HG02759 (cell line): ENCODE results near the gene NOS1.
"Not testable (repeated sequence)": the region's sequence is repeated elsewhere in the genome, so short reads cannot be mapped to it uniquely, and the experiment has no call there.

Experiments used
- ATAC-seq: cut with Tn5 transposase; IDR thresholded peaks from one replicate; pipeline ENCODE4 v1.9.1; 2021; ENCODE audit warnings: mild to moderate bottlenecking, moderate library complexity; ENCODE audit not compliant: unreplicated experiment

Gene NOS1

DNA sequence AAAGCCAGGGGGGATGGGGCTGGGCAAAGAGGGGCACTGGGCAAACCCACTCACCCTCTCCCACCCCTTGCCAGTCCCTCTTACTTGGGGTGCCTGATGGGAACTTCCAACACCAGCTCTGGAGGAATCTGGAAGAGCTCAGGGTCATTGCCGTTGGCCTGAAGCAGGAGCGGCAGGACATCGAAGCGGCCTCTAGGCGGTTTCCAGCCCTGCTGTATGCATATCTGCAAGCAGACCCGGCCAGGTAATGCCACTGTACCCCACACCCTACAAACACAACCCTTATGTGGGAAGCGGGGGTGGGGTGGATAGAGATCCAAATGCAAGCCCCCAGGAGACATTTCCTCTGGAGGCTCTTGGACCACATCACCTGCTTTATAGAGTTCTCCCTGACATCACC, 83.6 kb downstream of the NOS1 start:
- ATAC-seq = no peak

DNA sequence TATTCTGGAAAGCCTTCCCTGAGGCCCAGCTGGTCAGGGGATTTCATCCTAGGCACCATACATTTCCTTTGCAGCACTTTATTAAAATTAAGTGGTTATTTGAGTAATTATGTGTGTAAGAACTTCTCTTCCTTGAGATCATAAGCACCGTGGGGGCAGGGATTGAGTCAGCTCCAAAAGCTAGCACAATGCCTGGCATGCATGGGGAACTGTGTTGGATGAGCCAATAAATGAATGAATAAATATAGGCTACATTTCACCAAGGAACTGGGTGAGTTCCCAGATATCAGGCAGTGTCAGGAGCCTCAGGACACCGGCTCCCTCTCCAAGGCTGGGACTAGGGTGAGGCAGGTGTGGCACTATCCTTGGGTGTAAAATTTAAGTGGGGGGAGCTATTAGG, 88.3 kb downstream of the NOS1 start:
- ATAC-seq = no peak

DNA sequence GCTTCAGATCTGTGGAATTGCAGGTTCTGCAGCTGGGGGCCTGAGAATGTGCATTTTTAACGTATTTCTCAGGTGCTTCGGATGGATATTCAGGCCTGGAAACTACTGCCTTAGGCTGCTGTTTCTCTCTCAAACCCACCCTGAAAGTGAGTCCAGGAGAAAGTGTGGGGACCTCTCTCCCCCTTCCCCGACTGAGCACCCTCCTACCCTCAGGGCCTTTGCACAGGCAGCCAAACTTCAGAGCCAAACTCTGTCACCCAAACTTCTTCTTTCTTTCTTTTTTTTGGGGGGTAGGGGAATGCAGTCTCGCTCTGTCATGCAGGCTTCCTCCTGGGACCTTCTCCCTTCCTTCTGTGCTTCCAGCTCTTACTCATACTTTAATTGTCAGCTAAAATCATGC, 88.7 kb downstream of the NOS1 start:
- no peak for ATAC-seq

DNA sequence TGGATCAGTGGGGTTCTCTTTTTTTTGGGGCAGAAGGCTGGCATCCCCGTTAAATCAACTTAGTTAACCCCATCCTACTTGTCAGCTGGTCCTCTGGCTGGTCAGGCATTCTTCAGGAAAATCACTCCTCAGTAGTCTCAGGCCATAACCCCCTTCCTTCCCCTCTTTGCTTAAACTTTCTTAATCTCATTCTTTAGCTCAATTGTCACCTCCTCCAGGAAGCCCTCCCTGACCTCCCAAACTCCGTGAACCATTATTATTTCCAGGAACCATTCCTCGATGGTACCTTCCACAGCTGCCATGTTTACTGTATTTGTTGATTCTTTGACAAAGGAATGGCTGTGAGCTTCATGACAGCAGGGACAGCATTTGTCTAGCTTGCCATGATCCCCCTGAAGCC, 98.7 kb downstream of the NOS1 start:
- ATAC-seq = no peak

DNA sequence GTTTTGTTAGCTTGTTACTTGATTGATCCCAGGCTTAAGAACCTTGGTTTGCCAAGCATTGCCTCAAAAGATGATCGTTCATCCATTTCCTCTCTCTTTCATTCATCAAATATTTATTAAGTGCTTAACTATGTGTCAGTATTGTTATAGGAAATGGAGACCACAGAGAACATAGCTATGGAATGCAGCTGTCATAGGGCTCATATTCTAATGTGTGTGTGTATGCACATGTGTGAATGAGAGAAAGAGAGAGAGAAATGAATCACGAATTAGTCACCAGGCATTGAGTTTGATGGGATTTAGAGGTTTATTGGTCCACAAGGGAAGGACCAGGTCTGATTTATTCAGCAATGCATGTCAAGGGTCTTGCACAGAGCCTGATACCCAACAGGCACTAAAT, 100.2 kb downstream of the NOS1 start:
- no peak for ATAC-seq

DNA sequence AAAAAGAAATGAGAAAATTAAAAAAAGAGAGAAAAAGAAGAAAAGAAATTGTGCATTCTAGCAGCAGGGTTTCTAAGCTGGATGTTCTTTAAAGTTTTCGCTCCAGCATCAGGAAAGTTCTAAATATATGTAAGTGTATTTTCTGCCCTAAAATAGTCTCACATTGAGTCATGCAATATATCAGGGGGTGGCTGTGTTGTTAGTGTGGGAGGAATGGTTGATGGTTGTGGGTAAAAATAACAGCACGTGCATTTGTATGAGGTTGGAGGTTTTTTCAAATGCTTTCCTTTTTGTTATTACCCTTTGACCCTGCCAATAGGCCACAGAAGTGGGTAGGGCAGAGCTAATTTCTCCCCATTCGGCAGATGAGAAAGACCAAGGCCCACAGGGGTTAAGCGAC, 106.0 kb downstream of the NOS1 start:
- no peak for ATAC-seq

DNA sequence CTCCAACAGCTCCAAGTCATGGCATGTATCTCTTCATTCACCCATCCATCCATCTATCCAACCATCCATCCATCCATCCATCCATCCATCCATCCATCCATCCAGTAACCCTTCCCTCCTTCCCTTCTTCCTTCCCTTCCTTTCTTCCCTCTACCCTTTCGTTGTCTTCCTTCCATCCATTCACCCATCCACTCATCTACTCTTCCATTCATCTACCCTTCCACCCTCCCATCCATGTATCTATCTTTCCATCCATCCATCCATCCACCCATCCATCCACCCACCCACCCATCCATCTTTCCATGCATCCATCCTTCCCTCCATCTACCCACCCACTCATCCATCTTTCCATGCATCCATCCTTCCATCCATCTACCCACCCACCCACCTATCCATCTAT, 117.9 kb downstream of the NOS1 start:
- no peak for ATAC-seq

DNA sequence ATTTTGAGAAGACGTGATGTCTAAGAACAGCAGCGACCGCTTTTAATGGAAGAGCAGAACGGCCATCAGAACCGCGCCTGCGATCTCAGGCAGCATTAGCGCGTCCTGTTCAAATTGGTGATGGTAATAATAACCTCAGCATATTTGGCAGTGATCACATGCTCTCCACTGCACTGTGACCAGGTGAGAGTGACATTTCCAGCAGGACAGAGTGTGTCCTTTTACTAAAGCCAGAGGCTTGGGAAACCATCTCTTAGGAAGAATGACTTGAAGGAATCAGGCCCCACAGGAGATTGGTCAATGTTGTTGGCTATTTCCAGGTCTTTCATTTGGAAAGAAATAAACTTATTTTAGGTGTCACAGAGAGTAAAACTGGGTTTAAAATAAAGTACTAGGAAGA, 119.7 kb downstream of the NOS1 start:
- ATAC-seq = no peak

DNA sequence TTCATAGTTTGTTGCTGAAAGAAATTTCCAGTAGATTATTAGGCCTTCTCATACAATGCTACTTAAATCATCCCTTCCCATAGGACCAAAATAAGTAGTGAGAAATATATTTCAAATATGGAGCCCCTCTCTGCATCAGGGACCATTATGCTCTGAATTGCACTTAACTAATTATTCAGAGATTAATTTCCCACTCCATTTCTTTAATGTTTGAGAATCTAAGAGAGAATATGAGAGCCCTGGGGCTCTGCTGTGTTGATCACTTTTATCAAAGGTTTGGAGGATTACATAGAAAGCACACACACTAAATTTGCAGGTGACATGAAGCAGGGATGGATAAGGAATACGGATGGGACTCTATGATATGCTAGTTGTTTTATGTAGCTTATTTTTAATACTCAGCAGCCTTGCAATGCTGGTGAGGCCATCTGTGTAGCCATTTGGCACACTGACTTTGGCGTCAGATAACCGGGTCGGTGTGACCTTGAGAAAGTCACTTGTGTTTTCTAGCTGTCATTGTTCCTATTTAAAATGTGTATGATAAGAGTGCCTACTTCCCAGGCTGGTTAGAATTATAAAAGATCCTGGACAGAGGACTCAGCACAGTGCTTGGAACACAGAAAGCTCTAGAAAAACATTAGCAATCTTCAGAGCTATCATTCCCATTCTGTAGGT, 121.2 kb downstream of the NOS1 start:
- ATAC-seq = no peak

DNA sequence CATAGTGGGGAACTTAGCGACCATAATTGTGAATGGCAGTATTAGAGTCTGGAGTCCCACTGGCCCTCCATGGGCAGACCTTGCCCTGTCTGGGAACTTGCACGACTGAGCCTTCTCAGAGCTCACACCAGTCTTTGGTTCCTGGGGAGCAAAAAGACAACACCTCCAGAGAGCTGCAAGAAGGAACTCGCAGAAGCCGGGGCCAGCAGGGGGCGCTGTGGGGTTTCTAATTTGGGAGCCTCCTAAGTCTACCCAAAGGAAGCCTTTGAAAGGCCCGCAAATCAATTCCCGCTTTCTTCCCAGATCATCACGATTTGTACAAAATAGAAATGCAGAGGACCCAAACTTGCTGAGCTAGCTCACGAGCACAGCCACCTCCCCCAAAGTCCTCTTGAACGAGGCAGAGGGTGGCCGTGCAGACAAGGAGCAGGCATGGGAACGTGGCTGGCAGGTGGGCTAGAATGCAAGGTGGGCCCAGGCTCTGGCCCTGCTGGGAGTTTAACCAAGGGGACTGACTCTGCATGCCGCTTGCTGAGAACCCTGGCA, 124.9 kb downstream of the NOS1 start:
- ATAC-seq = no peak

DNA sequence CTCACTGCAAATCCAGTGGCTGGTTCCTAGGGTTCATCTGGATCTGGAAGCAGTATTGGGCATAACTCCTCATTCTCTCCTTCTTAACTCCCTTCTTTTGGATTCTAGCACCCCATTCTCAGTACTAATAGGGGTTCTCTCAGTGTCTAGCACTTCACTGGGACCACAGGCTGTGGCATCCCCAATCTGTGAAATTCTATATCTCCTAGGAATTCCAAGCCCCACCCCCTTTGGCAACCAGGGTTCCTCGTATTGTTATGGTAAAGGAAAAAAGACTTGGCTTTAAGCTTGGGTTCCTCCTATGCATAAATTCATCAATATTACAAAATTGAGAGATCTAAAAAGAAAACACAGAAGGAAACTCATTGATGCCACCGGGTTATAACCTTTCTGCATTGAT, 126.2 kb downstream of the NOS1 start:
- no peak for ATAC-seq

DNA sequence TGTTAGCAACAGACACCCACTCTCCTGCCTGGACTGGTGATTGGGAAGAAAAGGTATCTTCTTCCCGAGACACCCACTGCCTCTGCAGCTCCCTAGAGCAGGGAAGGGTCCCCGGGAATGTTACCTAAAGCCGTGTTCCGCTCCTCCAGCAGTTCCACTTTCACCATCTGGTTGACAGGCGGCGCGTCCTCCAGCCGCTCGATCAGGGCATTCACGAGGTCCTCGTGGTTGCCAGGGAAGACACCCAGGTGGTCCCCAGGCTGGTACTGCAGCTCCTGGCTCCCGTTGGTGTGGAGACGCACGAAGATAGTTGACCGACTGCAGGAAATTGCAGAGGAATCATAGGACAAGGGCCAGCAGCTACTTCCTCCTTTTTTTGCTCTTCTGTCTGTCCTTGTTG, 127.0 kb downstream of the NOS1 start:
- ATAC-seq = no peak

DNA sequence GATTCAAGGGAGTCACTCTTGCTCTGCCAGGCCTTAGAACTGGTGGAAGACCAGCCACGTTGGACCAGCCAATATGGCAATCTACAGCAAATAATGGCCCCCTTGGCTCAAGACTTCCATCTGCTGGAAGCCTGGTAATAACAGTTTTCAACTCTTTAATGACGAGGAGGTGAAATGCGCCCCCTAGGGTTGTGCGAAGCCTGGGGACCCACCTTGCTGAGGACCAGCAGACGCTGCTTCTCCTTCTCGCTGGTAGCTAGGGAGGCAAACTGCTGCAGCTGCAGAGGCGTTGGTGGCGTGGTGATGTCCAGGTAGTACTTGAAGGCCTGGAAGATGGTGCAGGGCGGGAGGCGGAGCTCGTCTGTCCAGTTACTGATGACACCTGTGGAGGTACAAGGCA, 129.7 kb downstream of the NOS1 start:
- no peak for ATAC-seq

DNA sequence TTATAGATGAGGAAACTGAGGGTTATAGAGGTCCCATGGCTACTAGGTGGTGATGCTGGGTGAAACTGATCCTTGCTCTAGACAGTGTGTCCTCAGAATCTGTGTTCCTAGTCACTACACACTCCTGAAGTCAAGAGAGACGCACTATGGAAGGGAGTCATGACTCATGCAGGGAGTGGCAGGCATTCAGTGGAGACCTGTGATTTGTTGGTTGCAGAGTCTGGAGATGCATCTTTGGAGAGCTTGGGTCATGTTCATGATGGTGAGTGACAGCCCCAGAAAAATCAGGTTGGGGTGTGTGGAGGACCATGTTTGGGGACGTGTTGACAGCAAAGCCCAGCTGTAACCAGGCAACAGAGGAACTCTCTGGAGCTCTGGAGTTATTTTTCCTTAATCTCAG, 133.2 kb downstream of the NOS1 start:
- ATAC-seq = no peak

DNA sequence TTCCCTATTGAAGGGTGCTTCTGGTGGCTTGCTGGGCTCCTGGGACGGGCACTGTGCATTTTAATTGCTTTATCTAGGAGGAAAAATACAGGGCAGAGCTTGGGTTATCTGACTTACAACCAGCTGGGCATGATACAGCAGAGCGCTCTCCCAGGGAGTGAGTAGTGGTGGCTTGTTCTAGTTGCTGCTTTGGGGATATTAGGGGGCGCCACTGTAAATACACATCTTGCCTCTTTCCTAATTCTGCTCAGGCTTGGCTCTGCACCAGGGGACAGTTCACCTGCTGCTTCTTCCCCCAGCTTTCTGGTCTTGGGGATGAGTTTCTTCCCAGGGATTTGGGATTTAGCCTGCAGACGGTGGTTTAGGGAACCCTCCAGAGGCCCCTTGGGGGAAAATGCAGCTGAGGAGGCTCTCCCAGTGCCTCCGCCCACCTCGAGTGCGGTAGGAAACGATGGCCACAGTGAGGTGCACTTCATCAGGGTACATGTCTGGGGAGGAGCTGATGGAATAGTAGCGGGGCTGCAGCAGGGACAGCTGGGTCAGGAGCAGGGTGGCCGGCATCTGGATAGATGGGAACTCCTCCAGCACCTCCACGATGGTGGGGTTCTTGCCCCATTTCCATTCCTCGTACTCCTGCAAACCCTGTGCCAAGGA, 134.3 kb downstream of the NOS1 start:
- ATAC-seq = no peak

DNA sequence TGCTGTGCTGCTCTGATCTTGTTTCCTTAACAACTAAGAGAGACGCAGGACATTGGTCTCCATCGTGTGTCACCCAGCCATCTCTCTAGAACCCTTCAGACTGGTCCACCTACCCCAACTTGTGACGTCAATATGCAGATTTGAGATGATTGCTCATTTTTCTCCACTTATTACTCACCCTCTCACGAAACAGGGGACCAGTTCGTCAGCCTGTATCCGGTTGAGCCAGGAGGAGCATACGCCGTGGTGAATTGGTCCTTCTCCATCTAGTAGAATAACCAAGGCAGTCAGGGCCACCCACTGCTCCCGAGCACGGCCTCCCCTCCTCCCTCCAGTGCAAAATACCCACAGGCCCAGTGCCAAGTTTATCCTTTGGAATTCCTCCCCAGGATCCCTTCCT, 134.9 kb downstream of the NOS1 start:
- ATAC-seq = no peak

DNA sequence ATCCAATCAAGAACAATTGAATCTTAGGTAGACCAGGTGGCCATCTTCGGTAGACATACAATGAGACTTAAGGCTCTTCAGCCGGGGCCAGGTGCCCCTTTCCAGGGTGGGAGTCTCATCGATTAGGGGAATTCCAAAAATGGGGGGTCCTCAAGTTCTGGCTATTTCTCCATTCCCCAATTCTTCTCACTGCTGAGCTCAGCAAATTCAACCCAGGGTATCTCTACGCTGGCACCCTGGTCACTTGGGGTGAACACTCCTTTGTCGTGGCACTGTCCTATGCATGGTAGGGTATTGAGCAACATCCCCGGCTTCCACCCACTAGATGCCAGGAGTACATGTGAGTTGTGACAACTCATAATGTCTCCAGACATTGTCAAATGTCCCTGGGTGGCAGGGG, 136.2 kb downstream of the NOS1 start:
- no peak for ATAC-seq

DNA sequence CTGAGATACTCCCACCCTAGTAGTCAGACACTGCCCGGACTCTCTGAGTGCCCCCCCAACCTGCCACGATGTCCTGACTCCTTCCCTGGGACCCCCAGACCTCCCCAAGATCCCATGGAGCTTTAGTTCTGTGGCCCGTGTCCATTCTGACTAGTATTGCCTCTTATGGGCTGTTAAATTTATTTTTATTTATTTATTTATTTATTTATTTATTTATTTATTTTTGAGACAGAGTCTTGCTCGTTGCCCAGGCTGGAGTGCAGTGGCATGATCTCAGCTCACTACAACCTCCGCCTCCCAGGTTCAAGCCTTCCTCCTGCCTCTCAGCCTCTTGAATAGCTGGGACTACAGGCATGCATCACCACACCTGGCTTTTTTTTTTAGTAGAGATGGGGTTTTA, 140.5 kb downstream of the NOS1 start:
- not testable (repeated sequence) for ATAC-seq

DNA sequence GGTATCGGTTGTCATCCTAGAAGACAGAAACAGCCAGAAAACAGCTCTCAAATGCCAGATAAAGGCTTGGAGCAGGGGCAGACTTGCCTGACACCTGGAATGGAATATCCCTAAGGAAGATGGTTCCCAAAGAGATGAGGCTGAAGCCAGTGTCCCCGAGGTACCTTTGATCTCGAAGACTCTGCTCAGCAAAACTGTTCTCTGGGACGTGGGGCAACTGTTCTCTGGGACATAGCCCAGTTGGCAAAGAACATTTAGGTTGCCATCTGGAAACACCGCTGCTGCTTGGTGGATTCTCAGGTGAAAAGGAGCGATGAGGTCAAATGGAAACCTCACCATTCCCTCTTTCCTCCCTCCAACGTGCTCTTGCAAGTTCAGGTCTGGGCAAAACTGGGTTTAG, 143.3 kb downstream of the NOS1 start:
- ATAC-seq = no peak

DNA sequence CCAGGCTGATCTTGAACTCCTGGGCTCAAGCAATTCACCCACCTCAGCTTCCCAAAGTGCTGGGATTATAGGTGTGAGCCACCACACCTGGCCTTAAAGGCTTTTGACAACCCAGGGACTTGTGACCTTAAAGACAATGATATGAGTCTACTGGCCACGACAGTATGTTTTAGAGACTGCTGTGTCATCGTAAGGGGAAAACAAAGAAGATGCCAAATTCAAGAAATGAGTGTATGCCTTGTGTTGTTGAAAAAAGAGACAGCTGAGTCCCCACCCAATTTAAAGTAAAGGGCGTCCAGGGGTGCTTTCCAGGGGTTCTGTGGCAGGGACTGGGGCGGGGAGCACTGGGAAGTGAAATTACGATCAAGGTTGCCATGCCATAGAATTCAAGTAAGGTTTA, 144.7 kb downstream of the NOS1 start:
- ATAC-seq = no peak

DNA sequence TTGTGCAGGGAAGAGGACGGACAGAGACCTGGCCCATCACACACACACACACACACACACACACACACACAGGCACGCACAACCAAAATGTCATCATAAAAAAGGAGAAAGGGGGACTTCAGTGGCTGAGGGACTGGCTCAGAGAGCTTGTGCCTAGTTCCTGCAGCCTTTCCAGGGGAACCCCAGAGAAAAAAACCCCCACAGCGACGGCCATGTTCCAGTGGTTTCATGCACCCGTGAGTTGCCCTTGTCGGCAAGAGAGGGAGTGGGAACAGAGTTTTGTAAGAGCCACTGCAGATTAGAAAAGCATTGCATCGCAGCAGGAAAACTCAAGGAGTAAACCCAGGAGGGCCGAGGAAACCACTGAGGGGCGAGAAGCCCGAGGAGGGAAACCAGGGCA, 146.6 kb downstream of the NOS1 start:
- ATAC-seq = no peak

DNA sequence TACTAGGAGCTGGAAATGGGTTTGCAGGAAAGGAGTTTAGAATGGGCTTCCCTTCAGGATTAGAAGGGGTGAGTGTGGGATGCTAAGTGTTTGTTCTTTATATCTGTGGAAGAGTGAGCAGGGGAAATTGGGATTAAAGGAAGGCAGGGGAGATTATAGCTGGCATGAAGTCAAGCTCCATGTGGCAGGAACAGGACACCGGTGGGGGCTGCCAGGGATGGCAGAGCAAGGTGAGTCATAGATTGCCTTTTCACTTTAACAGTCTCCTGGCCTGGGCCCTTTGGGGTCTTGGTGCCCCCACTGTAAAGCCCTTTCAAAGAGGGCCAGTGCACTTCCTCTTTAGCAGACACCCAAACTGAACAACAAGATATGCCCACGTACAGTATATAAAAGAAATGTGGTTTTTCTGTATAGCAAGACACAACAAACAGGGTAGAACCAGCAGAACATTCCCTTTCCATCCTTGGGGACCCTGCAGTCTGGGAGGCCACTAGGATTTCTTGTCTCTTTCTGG, 148.1 kb downstream of the NOS1 start:
- no peak for ATAC-seq
